NCI-H1436 treated with DMSO at 0.1 percent for 48 hours (cell line): Measurements from ENCODE around the gene NOP10.
"Not testable (repeated sequence)": the region's sequence is repeated elsewhere in the genome, so short reads cannot be mapped to it uniquely, and the experiment has no call there.

Experiments
- DNase-seq: peaks from one replicate; lab custom pipeline; 2025; lab: John Stamatoyannopoulos, UW

Gene NOP10

DNA sequence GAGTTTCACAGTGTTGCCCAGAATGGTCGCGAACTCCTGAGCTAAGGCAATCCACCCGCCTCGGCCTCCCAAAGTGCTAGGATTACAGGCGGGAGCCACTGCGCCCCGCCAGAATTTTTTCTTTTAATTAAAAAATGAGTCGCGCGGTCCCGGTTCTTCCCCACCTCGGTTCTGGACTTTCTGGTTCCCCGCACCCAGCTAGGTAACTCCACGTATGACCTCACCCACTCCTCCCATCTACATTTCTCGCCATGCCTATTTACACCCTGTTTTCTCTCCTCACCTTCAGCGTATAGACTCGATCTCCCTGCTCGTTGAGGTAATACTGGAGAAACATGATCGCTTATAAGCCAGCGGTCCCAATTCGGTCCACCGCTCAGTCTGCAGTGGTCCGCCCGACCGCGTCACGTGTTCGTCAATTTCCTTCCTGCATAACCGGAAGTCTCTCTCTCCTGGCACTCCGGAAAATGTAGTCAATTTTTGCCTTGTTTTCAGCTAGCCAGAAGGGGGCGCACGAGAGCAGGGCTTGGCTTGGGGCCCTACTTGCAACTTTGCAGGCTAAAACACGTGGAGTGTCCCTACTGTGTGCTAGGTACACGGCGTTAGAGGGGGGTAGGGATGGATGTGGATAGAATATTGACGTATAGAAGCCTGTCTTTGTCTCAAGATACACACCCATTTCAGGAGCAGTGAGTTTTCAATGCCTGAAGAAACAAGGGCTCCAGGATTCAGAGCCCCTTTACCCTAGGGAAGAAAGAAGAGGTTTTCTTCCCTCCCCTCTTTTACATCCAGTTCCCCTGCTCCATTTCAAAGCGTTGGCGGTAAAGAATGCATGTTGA is at the start of gene NOP10, which contains the start of gene NUTM1:
Gene NOP10 (minus strand): TSS at position 400 of the 839 bp plus-strand sequence. CDS start 63 bp downstream, at position 337.
Gene NUTM1 (plus strand): TSS at position 579 of the 839 bp plus-strand sequence. CDS start 382 bp downstream, outside the sequence.
- peak; percentile 57 for DNase-seq

DNA sequence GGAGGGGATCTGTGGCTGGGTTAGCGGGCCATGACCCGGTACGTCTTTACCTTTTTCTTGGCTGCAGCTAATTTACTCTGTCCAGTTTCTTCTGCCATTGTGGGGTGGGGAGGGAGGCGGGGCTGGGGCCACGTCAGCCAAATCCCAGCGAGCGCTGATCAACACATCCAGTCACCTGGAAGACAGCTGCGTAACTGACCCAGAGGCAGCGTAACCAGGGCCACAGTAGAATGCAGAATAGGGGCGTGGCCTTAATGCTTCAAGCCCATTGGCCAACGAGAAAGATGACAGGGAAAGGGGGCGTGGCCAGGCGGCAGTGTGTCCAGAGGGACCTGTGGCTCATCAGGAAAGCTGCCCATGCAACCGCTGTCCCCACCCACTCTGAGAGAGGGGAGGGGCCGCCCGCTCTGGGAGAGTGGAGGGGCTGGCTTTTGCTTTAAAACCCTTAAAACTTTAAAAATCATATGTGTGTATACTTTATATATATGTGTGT is 46.7 kb upstream of the NOP10 start:
- not testable (repeated sequence) for DNase-seq

DNA sequence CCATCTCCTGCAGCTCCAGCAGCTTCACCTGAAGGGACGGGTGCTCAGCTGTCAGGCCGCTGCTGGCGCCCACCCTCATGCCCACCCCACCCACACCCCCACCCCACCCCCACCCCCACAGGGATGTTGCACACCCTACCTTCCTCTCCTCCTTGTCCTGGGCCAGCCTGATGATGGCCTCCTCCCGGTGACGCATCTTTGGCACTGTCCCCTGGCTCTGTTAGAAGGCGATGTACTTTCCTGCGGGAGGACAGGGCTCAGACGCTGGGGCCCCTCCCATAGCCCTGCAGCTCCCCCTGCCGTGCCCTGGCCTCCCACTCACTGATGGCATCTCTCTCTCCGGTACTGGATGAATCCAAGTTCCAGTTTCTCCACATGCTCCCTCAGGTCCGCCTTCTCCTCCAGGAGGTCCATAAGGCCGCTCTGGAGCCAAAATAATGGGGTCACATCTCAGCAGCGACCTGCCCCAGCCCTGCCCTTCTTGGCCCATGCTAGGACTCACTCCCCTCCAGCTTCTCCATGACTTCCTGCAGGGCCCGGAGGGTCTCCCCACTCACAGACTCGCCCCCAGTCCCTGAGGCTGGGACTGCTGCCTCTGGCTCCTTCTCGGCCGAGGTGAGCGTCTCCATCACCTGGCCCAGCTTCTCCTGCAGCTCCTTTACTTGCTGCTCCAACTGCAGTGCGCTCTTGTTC is 39.0 kb upstream of the NOP10 start:
- not testable (repeated sequence) for DNase-seq

DNA sequence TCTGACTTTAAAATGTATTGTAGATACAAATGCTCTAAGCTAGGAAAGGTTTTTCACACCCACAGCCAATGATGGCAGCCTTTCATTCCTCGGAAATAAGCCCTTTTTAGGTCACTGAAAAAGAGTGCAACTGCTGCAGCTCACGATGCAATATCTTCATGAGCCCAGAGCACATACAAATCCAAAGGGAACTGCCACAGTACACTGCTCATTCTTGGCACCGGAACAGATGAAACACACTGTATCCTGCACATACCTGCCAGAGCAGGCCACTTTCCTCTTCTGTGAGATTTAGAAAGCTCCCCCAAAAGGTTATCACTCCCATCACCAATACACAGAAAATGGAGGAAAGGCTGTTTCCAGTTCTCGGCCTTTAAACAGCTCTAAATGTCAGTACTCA is 37.6 kb upstream of the NOP10 start:
- DNase-seq: not testable (repeated sequence)

DNA sequence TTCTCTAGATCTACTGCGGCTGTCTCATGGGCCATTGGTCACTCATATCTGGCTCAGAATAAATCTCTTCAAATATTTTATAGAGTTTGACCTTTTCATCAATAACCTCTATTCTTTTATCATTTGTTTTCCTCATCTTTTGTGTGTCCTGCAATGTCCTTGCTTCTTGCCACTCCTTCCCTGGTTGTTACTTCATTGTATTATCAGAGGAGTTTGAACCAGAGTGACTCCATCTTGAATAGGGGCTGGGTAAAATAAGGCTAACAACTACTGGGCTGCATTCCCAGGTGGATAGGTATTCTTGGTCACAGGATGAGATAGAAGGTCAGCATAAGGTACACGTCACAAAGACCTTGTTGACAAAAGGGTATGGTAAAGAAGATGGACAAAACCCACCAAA is 33.9 kb upstream of the NOP10 start:
- no peak for DNase-seq

DNA sequence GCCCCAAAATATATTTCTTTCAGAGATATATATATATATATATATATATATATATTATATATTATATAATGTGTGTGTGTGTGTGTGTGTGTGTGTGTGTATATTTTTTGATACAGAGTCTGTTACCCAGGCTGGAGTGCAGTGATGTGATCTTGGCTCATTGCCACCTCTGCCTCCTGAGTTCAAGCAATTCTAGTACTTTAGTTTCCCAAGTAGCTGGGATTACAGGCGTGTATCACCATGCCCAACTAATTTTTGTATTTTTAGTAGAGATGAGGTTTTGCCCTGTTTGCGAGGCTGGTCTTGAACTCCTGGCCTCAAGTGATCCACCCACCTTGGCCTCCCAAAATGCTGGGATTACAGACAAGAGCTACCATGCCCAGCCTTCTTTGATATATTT is 32.6 kb upstream of the NOP10 start:
- not testable (repeated sequence) for DNase-seq

DNA sequence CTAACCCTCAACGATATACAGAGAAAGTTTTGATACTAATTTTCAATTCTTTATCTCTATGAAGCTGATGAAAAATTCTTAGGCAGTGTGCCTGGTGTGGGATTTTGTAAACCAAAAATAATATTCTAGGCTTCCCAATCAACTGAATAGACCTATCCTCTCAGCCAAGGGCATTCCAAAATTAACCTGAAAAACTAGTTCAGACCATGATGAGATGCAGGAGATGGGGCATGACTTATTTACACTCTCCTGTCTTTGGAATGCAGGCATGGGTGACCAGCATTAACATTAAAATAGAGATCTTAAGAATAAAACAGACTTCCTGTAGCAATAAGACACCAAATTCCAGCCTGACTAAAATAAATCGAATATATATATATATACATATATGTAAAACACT is 31.9 kb upstream of the NOP10 start:
- DNase-seq: no peak

DNA sequence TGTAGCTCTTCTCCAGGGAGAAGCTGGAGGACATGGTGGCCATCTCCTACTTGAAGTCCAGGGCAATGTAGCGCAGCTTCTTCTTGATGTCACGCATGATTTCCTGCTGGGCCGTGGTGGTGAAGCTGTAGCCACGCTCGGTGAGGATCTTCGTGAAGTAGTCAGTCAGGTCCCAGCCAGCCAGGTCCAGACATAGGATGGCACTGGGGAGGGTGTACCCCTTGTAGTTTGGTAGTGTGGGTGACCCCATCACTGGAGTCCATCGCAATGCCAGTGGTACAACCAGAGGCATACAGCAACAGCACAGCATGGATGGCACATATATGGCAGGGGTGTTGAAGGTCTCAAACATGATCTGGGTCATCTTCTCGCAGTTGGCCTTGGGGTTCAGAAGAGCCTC is 31.0 kb upstream of the NOP10 start:
- DNase-seq: no peak

DNA sequence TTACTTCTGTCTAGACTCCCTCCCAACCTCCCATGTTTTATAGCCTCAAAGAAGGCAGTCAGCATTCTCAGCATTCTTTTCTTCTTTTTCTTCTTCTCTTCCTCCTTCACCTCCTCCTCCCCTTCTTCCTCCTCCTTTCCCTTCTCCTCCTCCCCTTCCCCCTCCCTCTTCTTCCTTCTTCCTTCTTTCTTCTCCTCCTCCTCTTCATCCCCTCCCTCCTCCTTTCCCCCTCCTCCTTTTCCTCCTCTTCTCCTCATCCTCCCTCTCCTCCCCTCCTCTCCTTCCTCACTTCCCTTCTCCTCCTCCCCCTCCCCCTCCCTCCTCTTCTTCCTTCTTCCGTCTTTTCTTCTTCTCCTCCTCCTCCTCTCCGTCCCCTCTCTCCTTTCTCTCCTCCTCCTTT is 27.7 kb upstream of the NOP10 start:
- DNase-seq: no peak

DNA sequence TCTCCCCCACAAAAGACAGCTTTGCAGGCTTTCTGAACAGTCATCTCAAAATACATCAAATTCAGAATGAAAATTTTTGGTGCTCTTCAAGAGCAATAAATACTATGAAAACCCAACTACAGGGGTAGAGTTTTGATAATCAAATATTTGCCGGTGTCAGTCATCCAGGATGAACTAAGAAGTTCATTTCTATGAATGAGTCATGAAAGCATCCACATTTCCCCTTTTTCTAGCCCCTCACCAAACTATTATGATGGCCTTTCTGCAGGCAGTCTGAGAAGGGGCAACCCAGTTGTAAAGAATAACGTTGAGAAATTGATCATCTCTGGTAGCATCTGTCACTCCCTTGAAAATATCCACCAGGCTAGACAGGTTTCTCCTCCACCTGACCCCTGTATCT is 27.2 kb upstream of the NOP10 start:
- no peak for DNase-seq

DNA sequence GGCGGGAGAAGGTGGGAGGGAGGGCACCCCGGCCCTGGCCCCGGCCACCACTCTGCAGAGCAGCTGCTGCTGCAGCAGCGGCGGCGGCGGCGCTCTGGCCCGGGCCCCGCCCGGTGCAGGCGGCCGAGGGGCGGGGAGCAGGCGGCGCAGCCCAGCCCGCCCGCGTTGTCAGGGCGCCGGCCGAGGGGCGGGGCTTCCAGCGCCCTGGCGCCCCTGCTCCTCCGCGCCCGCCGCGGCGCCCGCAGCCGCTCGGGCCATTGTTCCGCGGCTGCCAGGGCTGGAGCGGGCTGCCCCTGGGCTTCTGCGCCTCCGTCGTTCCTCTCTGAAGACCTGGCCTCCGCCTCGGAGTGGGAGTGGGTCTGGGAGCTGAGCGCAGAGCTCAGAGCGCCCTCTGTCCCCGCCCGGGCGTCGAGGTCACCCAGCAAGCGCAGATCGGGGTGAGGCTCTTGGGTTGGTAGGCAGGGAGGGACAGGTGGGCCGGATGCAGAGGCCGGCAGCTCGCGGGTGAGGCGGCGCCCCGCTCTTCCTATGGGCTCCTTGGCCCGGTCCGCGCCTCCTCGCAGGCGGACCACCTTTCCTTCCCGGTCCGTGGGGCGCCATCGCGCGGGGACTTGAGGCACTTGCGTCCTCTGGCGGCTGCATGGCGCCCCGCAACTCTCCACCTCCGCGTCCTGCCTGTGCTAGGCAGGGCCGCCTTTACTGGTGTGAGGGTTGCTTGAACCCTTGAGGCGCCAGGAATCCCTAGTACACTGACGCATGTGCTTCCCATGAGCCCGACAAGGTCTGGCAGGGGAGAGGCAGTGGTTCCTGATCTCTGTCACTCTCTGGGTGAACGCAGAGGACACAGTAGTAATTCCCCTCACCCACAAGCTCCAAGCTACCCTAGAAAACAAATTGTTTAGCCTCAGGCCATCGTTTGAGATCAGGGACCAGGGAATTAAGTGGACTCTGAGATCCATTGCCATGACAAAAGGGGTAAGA is 24.5 kb upstream of the NOP10 start, which contains the start of gene LPCAT4:
Gene LPCAT4 (minus strand): TSS at position 96 of the 981 bp plus-strand sequence. CDS start 96 bp downstream, outside the sequence.
- DNase-seq: peak; percentile 31

DNA sequence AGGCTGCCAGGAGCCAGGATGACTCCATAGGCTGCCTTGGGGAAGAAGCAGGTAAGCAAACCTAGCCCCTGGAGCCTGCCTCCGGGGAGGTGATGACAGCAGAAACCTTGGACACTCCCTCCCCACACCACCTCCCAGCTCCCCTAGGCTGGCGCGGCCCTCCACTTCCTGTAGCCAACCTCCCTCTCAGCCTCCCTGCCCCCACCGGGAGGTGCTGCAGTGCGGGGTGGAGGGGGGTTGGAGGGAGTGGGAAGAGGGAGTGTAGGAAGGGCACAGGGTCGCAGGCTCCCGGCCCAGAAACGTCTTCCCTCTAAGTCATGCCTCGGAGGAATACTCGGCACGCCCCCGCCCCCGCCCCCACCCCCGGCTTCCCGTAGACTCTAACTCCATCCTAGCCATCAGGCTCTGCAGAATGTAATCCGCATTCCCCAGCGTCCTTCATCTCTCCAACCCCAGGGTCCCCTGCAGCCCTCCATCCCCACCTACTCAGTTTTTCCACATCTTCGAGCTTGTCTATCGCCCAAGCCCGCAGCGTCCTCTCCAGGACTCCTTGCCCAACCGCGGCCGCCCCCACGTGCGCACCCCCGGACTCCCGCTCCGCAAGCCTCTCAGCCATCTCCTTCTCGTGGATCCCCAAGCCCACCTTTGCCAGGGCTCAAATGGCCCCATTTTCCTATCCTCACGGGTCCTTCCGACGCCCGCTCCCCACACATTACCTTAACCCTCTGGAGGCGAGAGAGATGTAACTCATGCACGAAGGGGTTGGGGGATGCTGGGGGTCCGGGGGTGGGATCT is 23.5 kb upstream of the NOP10 start:
- no peak for DNase-seq

DNA sequence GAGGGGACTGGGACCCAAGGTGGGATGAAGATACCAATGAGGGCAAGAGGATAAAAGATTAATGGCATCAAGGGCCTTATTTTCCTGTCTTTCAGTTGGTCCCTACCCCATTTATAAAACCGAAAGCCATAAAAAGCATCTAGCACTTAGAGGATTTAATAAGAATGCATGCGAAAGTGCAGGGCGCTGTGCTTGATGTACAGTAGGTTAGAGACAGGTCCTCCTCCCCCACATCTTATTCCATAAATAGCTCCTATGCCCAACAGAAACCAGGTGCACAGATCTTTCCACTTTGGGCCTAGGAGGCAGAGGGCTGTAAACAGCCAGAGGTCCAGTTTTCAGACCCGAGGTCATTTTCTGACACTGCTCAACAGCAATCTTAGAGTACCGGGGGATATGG is 22.9 kb upstream of the NOP10 start:
- no peak for DNase-seq

DNA sequence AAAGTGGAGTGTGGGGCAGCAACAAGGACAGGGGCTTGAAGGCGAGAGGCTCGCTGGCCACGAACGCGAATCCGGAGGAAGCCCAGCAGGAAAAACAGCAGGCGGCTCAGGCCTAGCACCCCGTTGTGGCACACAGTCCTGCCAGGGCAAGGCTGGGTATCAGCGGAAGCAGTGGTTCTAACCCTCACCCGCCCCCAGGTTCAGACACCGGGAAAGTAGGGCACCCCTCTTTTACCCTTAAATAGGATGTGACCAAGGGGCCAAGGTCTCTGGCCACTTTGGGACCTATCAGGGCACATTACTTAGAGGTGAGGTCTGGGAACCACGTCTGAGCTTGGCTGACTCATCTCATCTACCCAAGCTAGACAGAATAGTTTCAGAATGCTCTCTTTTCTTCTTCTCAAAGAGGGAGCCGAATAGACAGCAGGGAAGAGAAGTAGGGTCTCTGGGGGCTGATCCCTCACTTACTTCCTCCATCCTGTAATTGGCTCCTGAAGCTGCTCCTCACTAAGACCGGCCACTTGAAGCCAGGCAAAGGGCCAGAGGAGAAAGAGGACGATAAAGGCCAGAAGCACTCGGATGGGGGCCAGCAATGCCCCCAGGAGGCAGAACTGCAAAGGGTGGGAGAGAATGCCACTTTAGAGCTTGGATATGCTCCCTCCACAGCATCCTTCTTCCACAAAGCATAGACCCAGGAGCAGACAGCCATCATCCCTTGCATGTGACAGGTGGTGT is 22.3 kb upstream of the NOP10 start:
- no peak for DNase-seq

DNA sequence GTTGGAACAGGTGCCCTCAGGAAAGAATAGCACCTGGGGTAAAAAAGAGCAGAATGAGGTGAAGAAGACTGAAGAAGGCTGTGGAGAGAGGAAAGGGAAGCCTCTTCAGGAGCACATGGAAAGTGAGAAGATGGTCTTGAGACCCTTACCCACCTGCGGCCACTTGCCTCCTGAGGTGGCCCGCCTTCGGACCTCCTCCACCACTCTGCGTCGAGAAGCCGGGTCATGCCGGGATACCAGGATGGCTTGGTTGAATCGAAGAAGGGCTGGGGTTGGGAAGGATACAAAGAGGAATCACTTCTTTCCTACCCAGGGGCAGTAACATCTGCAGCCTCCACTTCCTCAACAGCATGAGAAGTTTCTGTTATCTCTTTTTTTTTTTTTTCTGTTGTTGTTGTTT is 21.1 kb upstream of the NOP10 start:
- no peak for DNase-seq

DNA sequence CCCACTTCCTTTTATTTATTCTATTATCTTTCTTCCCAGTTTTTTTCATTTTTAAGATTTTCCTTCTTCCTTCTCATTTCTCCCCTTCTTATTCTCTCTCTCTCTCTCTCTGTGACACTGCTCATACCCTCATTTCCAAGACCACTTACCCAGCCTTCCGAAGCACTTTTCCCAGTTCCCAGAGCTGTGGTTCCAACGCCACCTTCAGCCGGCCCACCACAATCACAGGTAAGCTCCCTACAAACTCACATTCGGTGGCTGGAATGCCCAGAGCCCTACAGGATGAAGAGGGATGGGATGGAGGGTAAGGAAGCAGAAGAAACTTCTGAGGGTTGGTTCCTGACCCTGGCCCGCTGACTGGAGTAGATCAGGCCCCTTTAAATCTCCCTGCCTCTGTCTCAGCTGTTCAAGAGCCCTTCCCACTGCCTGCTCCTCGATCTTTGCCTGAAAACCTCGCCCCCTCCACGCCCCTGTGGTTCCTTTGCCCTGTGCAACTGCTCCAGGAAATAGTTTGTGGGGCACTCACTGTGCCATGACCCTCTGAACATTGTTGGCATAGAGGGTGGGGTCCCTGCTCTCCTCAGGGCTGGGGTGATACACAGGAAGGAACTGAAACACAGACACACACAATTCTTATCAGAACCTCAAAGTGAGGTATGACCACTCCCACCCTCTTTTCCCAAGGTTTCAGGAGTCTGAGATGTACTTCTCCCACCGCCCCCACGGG is 19.3 kb upstream of the NOP10 start:
- no peak for DNase-seq

DNA sequence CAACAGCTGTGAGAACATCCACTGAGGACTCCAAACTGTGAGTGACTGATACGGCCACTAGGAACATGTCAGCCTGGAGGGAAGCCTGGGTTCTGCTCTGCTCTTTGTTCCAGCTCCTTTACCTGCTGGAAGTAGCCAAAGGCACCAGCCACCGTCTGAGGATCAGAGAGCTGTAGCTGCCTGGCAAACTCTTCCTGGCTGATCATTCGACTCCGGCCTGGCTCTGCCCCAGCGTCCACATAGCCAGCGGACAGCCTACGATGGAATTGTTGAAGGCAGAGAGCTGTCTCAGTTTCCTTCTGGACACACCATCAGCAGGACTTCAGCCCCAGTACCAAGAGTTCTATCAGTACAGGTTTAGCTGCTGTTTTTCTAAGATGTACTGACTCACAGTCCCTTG is 18.3 kb upstream of the NOP10 start:
- DNase-seq: no peak

DNA sequence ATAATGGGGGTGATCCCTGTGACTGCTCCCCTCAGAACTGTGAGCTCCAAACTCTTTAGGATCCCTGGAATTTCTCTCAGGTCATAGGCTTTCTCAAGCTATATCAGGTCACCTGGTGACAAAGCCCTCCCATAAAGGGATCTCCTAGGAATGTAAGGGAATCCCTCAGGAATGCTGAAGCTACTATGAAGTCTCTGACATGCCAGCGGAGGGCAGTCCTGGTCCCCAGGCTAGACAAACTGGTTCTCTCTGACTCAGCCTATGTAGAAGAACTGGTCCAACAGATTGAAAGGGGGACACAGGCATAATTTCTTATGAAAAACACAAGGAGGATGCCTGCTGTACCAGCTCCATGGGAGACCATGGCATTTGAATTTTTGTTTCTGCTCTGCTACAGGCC is 17.4 kb upstream of the NOP10 start:
- no peak for DNase-seq

DNA sequence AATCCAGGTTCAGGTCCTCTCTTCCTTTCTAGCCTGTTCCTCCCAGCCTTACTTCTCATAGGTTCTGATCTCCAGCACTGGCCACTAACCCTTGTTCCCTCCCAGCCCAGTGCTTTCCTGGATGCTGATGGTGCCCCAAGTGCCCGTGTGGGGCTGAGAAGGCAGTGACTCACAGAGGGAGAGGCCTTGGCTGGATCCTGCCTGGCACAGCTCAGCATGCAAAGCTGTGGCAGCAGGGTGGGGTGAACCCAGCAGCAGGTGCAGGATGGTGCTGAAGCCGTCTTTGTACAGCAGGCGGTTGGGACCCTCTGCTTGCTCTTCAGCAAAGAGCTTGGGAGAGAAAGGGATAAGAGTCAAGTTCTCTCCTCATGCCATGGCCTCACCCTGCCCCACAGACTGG is 16.5 kb upstream of the NOP10 start:
- DNase-seq: no peak

DNA sequence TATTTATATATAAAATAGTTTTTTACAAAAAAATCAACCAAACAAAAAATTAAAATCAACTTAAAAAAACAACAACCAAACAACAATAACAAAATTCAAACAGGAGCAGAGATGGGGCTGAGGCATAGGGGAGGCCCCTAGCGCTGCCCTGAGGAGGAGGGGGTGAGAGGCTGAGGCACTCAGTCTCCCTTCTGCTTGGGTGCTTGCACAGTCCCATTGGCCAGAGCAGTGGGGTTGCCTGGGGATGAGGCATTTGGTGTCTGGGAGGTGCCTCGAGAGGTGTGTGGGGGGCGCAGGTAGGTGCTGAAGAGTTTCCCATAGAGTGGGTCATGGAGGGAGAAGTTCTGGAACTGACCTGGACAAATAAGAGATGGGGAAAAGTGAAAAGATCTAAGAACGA is 16.0 kb upstream of the NOP10 start:
- DNase-seq: no peak
